Measurements from ENCODE around the gene PFKP. TPM values are rescaled to one million over a fixed set of nuclear protein-coding genes. Genes with fewer than 3 reads are reported as not detected.

The PFKP gene
- total RNA-seq (2022; extraction: Qiagen RNA extraction) = 465 to 544 TPM (median 523 TPM) in 5 replicates

DNA sequence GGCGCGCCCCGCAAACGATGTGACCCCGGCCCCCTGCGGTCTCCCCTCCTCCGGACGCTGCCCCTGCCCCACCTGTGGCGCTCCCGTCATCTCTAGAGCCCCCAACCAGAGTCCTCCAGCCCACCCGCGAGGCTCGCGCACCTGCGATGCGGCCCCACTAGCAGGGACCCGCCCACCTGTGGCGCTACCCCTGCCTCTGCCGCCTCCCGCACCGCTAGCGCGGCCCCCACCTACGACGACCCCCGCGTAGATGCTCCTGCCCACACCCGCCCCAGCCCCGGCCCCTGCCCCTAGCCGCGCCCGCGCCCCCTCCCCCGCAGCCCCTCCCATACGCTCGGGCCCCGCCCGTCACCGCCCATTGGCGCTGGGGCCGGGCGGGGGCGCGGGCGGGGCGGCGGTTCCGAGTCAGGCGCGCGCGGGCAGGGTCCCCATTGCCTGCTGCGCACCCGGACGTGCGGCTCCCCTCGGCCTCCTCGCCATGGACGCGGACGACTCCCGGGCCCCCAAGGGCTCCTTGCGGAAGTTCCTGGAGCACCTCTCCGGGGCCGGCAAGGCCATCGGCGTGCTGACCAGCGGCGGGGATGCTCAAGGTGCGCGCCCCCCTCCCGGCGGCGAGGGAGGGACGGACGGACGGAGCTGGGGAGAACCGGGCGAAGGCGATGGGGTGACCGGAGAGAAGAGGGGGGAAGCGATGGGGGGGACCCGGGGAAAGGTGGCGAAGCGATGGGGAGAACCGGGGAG, at the start of gene PFKP:
TSS of gene PFKP (plus strand) at position 431 of the 741 bp plus-strand sequence. CDS start at position 479, 48 bp downstream.

DNA sequence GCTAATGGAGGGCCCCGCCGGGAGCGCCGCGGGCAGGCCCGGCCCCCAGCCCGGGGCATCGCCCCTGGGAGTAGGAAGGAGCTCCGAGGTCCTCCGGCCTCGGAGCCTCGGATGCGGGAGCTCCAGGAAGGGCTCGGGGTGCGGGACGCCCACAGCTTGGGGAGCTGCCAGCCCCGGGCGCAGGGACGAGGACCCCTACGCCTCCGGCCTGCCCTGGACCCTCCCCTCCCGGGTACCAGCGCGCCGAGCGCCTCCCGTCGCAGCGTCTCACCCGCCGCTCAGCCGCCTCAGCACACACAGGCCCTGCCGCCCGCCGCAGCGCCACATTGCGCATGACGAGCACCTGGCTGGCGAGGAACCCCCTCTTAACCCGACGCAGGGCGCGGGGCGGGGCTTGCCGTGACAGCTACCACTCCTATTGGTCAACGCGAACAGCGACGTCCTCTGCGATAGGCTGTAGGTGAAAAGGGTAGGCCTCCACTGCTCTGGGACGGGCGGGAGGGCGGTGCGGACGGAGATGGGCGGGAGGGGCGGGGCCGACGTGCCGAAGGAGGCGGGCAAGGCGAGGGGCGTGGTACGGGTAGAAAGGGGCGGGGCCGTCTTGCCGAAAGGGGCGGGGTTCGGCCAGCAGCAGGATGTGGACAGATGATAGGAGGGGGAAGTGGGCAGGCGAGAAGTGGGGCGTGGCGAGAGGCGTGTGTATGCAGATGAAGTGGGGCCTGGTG, 105.3 kb downstream of the PFKP start, which contains the start of gene PITRM1:
TSS of gene PITRM1 (minus strand) at position 337 of the 725 bp plus-strand sequence. CDS start at position 327, 10 bp downstream.

Other genes starting within 250 kb of the PFKP start
- 80.7 to 87.1 TPM (median 82.8 TPM) in 5 replicates for gene PITRM1, start 105.2 kb downstream of the PFKP start, total RNA-seq (2022; extraction: Qiagen RNA extraction)